Neural crest cell (in vitro differentiated cells): ENCODE data around the gene ANXA2. TPM values are rescaled to one million over a fixed set of nuclear protein-coding genes. Genes with fewer than 3 reads are reported as not detected.
"Not testable (repeated sequence)": the region's sequence is repeated elsewhere in the genome, so short reads cannot be mapped to it uniquely, and the experiment has no call there.

Experiments
- DNase-seq: peaks from one replicate; pipeline ENCODE4 v3.0.0; 2021; ENCODE audit warnings: low read depth, mixed read lengths, low spot score
- H3K27ac Mint-ChIP-seq: one replicate; pipeline ENCODE4 v1.8.0; 2021; ENCODE audit warnings: mild to moderate bottlenecking, mixed read lengths; ENCODE audit not compliant: unreplicated experiment
- H3K27me3 Mint-ChIP-seq: 2 replicates; pipeline ENCODE4 v1.8.0; 2021; ENCODE audit warnings: low read depth, mild to moderate bottlenecking, mixed read lengths
- H3K36me3 Mint-ChIP-seq: 2 replicates; pipeline ENCODE4 v1.8.0; 2021; ENCODE audit warnings: low read depth, mild to moderate bottlenecking, mixed read lengths
- H3K4me1 Mint-ChIP-seq: 2 replicates; pipeline ENCODE4 v1.8.0; 2021; ENCODE audit warnings: mixed read lengths
- H3K4me3 Mint-ChIP-seq: one replicate; pipeline ENCODE4 v1.8.0; 2021; ENCODE audit warnings: mild to moderate bottlenecking, mixed read lengths
- H3K9me3 Mint-ChIP-seq: 2 replicates; pipeline ENCODE4 v1.8.0; 2021; ENCODE audit warnings: mixed read lengths
- total RNA-seq: library from RNA; stranded (reverse); gene quantifications from 2 replicates; pipeline ENCODE4 v1.2.1, GENCODE V29; 2021
- TF ChIP-seq, protein P1 (sequence below): fragments of 200-600 bp; sonication (generic); conservative IDR thresholded peaks from 2 replicates; pipeline ENCODE4 v1.5.0; 2021; ENCODE audit warnings: antibody characterized with exemption, mild to moderate bottlenecking

Gene ANXA2
- total RNA-seq, 1 donor from 2014 or later: 122 TPM

DNA sequence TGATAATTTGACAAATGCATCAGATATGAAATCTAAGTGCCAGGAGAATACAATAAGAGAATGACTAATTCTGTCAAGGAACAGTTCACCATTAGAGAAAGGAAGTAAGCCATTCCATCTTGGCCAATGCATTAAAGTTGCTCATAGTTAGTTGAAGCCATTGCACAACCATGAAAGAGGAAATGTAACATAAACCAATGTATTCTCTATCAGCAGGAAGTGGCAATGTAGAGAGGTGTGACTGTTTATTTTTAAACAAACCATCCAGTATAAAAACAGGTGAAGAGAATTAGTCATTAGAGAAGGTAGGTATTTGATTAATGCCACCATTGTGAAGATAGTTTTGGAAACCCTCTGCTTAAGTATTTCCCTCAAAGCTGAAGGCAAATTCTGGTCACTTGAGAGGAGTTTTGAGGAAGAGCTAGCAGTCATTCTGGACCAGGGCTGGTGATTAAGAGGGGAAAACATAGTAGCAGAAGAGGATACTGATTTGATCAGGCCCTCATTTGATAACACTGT is 10.7 kb upstream of the ANXA2 start:
- Mint-ChIP-seq H3K27me3 (no peaks in the 10 kb centered on the region), H3K36me3 (no peaks in the 10 kb centered on the region), H3K9me3 (no peaks in the 10 kb centered on the region), H3K4me3 (no peak overlapping the region), H3K27ac (no peak overlapping the region), H3K4me1 (peaks cover 7% of the 10 kb centered on the region)
- TF ChIP-seq, protein P1, sequence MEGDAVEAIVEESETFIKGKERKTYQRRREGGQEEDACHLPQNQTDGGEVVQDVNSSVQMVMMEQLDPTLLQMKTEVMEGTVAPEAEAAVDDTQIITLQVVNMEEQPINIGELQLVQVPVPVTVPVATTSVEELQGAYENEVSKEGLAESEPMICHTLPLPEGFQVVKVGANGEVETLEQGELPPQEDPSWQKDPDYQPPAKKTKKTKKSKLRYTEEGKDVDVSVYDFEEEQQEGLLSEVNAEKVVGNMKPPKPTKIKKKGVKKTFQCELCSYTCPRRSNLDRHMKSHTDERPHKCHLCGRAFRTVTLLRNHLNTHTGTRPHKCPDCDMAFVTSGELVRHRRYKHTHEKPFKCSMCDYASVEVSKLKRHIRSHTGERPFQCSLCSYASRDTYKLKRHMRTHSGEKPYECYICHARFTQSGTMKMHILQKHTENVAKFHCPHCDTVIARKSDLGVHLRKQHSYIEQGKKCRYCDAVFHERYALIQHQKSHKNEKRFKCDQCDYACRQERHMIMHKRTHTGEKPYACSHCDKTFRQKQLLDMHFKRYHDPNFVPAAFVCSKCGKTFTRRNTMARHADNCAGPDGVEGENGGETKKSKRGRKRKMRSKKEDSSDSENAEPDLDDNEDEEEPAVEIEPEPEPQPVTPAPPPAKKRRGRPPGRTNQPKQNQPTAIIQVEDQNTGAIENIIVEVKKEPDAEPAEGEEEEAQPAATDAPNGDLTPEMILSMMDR: no peak
- DNase-seq: no peak

DNA sequence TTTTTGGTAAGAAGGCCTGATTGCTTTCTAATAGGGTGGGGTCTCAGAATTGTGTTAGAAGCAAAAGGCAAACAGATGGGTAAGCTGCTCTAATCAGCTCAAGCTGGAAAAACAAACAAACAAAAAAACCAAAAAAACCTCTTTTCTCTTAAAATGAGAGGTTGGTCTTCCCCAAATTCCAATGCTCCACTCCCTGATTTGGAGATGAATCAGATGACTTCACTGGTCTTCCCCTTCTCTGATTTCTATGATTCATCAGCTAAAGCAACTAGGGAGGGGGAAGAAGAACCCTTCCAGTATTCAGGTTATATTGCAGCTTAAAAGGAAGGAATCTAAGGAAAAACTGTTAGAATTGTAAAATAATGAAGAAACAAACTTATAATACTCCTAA is 9.6 kb upstream of the ANXA2 start:
- H3K27ac Mint-ChIP-seq: no peak overlapping the region
- peaks cover 14% of the 10 kb centered on the region for H3K4me1 Mint-ChIP-seq
- DNase-seq: no peak
- H3K36me3 Mint-ChIP-seq: no peaks in the 10 kb centered on the region
- no peak overlapping the region for H3K4me3 Mint-ChIP-seq
- TF ChIP-seq, protein P1: no peak
- no peaks in the 10 kb centered on the region for H3K27me3 Mint-ChIP-seq
- no peaks in the 10 kb centered on the region for H3K9me3 Mint-ChIP-seq

DNA sequence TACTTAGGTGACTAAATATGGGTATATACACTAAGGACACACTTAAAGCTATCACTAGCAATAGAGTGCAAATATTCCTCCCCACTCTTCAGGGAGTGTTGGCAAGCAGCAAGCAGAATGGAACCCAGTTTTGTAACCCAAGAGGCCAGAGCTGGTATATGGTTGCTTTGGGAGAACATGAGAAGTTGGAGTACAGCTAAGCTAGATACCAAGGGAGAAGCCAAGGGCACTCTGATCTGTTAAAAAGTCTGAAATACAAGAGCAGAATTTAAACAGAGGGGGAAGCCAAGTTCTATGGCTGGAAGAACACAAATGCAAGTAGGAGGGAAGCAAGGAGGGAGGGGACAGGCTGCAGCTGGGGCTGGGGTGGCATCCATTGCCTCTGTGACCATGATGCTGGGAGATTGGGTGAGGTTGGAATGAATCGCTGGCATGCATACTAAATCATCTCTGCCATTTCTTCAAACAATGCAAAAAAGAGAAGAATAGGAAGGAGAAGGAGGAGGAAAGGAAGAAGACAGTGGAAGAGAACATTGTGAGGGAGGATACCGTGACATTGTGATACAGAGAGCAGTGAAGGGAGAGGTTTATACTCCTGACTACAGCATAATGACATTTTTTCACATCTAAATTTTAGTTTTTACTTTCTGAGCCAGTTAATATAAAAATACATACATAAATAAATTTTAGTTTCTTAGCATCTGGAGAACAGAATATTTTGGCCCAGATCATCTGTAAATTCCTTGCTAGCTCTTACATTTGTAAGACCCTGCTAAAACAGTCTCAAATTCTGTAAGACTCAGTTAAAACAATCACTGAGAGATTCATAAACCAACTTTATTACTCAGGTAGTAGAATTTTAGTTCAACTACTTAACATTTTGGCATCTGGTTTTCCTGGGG is 9.0 kb upstream of the ANXA2 start:
- Mint-ChIP-seq H3K9me3 (no peaks in the 10 kb centered on the region), H3K4me3 (no peak overlapping the region), H3K27me3 (no peaks in the 10 kb centered on the region), H3K36me3 (no peaks in the 10 kb centered on the region), H3K27ac (no peak overlapping the region), H3K4me1 (peaks cover 18% of the 10 kb centered on the region)
- no peak for DNase-seq
- TF ChIP-seq, protein P1: no peak

DNA sequence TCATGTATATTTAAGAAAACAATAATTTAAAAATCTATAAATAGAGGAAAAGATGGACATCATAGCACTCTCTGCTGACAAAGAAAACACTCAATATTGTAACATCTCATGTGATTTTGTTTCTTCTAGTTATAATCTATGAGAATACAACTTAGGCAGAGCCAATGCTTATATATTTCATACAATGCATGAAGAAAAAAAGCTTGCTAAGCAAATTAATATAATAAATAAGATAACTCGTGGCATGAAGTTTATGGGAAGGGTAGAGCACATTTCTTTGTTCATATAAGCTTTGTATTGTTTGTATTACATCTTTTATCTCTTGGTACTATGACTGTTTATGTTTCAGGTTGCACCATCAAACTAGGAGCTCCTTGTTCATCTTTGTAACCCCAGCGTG is 7.6 kb upstream of the ANXA2 start:
- H3K4me1 Mint-ChIP-seq: peaks cover 22% of the 10 kb centered on the region
- TF ChIP-seq, protein P1: no peak
- no peak overlapping the region for H3K27ac Mint-ChIP-seq
- no peaks in the 10 kb centered on the region for H3K27me3 Mint-ChIP-seq
- H3K36me3 Mint-ChIP-seq: no peaks in the 10 kb centered on the region
- no peak overlapping the region for H3K4me3 Mint-ChIP-seq
- DNase-seq: no peak
- no peaks in the 10 kb centered on the region for H3K9me3 Mint-ChIP-seq

DNA sequence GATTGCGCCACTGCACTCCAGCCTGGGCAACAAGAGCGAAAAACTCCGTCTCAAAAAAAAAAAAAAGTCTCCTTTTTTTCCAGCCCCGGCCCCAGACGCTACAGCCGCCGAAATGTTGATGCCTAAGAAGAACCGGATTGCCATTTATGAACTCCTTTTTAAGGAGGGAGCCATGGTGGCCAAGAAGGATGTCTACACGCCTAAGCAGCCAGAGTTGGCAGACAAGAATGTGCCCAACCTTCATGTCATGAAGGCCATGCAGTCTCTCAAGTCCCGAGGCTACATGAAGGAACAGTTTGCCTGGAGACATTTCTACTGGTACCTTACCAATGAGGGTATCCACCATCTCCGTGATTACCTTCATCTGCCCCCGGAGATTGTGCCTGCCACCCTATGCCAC is 6.6 kb upstream of the ANXA2 start:
- H3K4me3 Mint-ChIP-seq: peak overlapping the region; percentile 35
- H3K27me3 Mint-ChIP-seq, H3K9me3 Mint-ChIP-seq, H3K36me3 Mint-ChIP-seq, DNase-seq, H3K27ac Mint-ChIP-seq: not testable (repeated sequence)
- H3K4me1 Mint-ChIP-seq: peaks cover 32% of the 10 kb centered on the region

DNA sequence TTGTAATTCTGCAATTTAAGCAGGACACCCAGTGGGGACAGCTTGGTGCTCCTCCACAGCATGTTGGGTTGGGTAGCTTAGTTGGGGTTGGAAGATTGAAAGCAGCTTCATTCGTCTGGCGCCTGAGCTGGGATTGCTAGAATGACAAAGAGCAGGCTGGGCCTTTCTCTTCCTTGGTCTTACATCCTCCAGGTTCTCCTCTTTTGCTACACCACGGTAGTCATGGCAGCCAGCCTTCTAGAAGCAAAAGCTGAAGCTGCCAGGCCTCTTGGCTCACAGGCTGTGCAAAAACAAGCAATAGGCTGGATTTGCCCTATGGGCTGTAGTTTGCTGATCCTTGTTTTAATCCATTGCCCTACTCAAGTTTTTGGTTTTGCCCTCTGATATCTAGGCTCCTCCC is 3.2 kb upstream of the ANXA2 start:
- peak overlapping the region; percentile 67 for H3K4me3 Mint-ChIP-seq
- TF ChIP-seq, protein P1: no peak
- no peak overlapping the region for H3K27ac Mint-ChIP-seq
- peaks cover 26% of the 10 kb centered on the region for H3K27me3 Mint-ChIP-seq
- H3K4me1 Mint-ChIP-seq: peaks cover 52% of the 10 kb centered on the region
- no peak for DNase-seq
- H3K36me3 Mint-ChIP-seq: no peaks in the 10 kb centered on the region
- H3K9me3 Mint-ChIP-seq: no peaks in the 10 kb centered on the region
